K562 (cell line): ENCODE results near the gene ZNF768. TPM values are rescaled to one million over a fixed set of nuclear protein-coding genes. Genes with fewer than 3 reads are reported as not detected.

Experiments used
- ATF3 ChIP-seq, 2 experiments: fragments of 450-650 bp in 1 of 2; sonication (generic) in 1 of 2; formaldehyde crosslinking in 1 of 2; IDR thresholded peaks in 1 of 2; conservative IDR thresholded peaks in 1 of 2; 2 replicates each; pipeline versions ENCODE4 v1.6.1 to v1.8.1; 2016 to 2023; ENCODE audit warnings: mild to moderate bottlenecking in 2 of 2, moderate library complexity in 2 of 2, inconsistent platforms in 1 of 2, missing genetic modification reagents in 1 of 2
- C11orf30 ChIP-seq: fragments of 450-650 bp; IDR thresholded peaks from 2 replicates; pipeline ENCODE4 v1.6.1; 2016; ENCODE audit warnings: low read depth, mild to moderate bottlenecking
- CCNT2 ChIP-seq: IDR thresholded peaks from 2 replicates; pipeline ENCODE4 v1.6.1; 2011; ENCODE audit warnings: borderline replicate concordance, low read depth, mild to moderate bottlenecking, moderate library complexity, mixed read lengths, low read length; ENCODE audit not compliant: insufficient read length; ENCODE audit errors: extremely low read depth
- EP400 ChIP-seq: fragments of 450-650 bp; IDR thresholded peaks from 2 replicates; pipeline ENCODE4 v1.6.1; 2017; ENCODE audit warnings: antibody characterized with exemption, mild to moderate bottlenecking, moderate library complexity
- ETV5 ChIP-seq: sonication (generic); formaldehyde crosslinking; IDR thresholded peaks from 2 replicates; pipeline ENCODE4 v1.4.0; 2020; ENCODE audit warnings: low read depth, mild to moderate bottlenecking, missing genetic modification reagents
- MBD2 ChIP-seq: sonication (generic); IDR thresholded peaks from 2 replicates; pipeline ENCODE4 v1.6.1; 2016; ENCODE audit warnings: low read depth, borderline replicate concordance
- MEIS2 ChIP-seq: fragments of 450-650 bp; IDR thresholded peaks from 2 replicates; pipeline ENCODE4 v1.6.1; 2014; ENCODE audit warnings: mild to moderate bottlenecking; ENCODE audit not compliant: partially characterized antibody
- U2AF1 ChIP-seq: fragments of 200-400 bp; formaldehyde crosslinking; optimal IDR thresholded peaks from 2 replicates; pipeline ENCODE3; 2017; ENCODE audit warnings: mild to moderate bottlenecking, low read depth, low read length, moderate library complexity
- polyA plus RNA-seq, 8 experiments: library from polyadenylated mRNA; depleted of rRNA in 4 of 8; stranded (reverse) in 5 of 8; unstranded in 3 of 8; fragments of >200 nt; fragmentation: Nextera tagmentation in 2 of 8; fragmentation: Illumina TruSeq in 1 of 8; extraction: Ambion mirVana in 2 of 8; extraction: Trizol in 1 of 8; gene quantifications; 2 replicates each; pipeline versions ENCODE4 v1.2.1 to v1.2.3, GENCODE V29; 2011 to 2014; ENCODE audit warnings: inconsistent platforms in 1 of 8, missing spikeins in 1 of 8
- total RNA-seq, 7 experiments: library from RNA; depleted of rRNA in 6 of 7; stranded (reverse); fragments of >200 nt in 6 of 7; fragmentation: Illumina TruSeq in 2 of 7; extraction: Trizol in 2 of 7; gene quantifications; 2 replicates each; pipeline versions ENCODE4 v1.2.1 to v1.2.3, GENCODE V29; 2011 to 2021; ENCODE audit warnings: low replicate concordance in 1 of 7
- TF ChIP-seq, protein P1 (sequence below), 2 experiments: fragments of 450-650 bp; IDR thresholded peaks; 2 replicates each; pipeline ENCODE4 v1.6.1; 2018; ENCODE audit warnings: mild to moderate bottlenecking in 2 of 2, low read depth in 1 of 2; ENCODE audit not compliant: partially characterized antibody in 2 of 2
- TF ChIP-seq, protein P2 (sequence below), 2 experiments: fragments of 450-650 bp; IDR thresholded peaks; 2 replicates each; pipeline ENCODE4 v1.6.1; 2016
- TF ChIP-seq, protein P3 (sequence below), 2 experiments: fragments of 450-650 bp; IDR thresholded peaks; 2 replicates each; pipeline ENCODE4 v1.6.1; 2016; ENCODE audit warnings: mild to moderate bottlenecking in 2 of 2, borderline replicate concordance in 1 of 2, low read depth in 1 of 2, moderate library complexity in 1 of 2

The ZNF768 gene
- total and polyA plus RNA-seq, 9 of the 15 experiments (the other 6 are each of a cell fraction or from before 2014, with no cell fraction given) = 0.13 to 50.7 (median 26.9) TPM

GRCh38 chr16:30491744-30492308 is 34.5 kb downstream of the ZNF768 start (continued):
- TF ChIP-seq, protein P1, sequence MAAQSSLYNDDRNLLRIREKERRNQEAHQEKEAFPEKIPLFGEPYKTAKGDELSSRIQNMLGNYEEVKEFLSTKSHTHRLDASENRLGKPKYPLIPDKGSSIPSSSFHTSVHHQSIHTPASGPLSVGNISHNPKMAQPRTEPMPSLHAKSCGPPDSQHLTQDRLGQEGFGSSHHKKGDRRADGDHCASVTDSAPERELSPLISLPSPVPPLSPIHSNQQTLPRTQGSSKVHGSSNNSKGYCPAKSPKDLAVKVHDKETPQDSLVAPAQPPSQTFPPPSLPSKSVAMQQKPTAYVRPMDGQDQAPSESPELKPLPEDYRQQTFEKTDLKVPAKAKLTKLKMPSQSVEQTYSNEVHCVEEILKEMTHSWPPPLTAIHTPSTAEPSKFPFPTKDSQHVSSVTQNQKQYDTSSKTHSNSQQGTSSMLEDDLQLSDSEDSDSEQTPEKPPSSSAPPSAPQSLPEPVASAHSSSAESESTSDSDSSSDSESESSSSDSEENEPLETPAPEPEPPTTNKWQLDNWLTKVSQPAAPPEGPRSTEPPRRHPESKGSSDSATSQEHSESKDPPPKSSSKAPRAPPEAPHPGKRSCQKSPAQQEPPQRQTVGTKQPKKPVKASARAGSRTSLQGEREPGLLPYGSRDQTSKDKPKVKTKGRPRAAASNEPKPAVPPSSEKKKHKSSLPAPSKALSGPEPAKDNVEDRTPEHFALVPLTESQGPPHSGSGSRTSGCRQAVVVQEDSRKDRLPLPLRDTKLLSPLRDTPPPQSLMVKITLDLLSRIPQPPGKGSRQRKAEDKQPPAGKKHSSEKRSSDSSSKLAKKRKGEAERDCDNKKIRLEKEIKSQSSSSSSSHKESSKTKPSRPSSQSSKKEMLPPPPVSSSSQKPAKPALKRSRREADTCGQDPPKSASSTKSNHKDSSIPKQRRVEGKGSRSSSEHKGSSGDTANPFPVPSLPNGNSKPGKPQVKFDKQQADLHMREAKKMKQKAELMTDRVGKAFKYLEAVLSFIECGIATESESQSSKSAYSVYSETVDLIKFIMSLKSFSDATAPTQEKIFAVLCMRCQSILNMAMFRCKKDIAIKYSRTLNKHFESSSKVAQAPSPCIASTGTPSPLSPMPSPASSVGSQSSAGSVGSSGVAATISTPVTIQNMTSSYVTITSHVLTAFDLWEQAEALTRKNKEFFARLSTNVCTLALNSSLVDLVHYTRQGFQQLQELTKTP (IDR thresholded peaks at IDR 0.05; ENCODE audit: low read depth in 1 of 2, partially characterized antibody in 2 of 2) = peak; percentile 48 to 74
- TF ChIP-seq, protein P2, sequence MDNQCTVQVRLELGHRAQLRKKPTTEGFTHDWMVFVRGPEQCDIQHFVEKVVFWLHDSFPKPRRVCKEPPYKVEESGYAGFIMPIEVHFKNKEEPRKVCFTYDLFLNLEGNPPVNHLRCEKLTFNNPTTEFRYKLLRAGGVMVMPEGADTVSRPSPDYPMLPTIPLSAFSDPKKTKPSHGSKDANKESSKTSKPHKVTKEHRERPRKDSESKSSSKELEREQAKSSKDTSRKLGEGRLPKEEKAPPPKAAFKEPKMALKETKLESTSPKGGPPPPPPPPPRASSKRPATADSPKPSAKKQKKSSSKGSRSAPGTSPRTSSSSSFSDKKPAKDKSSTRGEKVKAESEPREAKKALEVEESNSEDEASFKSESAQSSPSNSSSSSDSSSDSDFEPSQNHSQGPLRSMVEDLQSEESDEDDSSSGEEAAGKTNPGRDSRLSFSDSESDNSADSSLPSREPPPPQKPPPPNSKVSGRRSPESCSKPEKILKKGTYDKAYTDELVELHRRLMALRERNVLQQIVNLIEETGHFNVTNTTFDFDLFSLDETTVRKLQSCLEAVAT (IDR thresholded peaks at IDR 0.05) = peak in 1 of 2 experiments; percentile 12; a peak in 1 of 4 replicates
- TF ChIP-seq, protein P3, sequence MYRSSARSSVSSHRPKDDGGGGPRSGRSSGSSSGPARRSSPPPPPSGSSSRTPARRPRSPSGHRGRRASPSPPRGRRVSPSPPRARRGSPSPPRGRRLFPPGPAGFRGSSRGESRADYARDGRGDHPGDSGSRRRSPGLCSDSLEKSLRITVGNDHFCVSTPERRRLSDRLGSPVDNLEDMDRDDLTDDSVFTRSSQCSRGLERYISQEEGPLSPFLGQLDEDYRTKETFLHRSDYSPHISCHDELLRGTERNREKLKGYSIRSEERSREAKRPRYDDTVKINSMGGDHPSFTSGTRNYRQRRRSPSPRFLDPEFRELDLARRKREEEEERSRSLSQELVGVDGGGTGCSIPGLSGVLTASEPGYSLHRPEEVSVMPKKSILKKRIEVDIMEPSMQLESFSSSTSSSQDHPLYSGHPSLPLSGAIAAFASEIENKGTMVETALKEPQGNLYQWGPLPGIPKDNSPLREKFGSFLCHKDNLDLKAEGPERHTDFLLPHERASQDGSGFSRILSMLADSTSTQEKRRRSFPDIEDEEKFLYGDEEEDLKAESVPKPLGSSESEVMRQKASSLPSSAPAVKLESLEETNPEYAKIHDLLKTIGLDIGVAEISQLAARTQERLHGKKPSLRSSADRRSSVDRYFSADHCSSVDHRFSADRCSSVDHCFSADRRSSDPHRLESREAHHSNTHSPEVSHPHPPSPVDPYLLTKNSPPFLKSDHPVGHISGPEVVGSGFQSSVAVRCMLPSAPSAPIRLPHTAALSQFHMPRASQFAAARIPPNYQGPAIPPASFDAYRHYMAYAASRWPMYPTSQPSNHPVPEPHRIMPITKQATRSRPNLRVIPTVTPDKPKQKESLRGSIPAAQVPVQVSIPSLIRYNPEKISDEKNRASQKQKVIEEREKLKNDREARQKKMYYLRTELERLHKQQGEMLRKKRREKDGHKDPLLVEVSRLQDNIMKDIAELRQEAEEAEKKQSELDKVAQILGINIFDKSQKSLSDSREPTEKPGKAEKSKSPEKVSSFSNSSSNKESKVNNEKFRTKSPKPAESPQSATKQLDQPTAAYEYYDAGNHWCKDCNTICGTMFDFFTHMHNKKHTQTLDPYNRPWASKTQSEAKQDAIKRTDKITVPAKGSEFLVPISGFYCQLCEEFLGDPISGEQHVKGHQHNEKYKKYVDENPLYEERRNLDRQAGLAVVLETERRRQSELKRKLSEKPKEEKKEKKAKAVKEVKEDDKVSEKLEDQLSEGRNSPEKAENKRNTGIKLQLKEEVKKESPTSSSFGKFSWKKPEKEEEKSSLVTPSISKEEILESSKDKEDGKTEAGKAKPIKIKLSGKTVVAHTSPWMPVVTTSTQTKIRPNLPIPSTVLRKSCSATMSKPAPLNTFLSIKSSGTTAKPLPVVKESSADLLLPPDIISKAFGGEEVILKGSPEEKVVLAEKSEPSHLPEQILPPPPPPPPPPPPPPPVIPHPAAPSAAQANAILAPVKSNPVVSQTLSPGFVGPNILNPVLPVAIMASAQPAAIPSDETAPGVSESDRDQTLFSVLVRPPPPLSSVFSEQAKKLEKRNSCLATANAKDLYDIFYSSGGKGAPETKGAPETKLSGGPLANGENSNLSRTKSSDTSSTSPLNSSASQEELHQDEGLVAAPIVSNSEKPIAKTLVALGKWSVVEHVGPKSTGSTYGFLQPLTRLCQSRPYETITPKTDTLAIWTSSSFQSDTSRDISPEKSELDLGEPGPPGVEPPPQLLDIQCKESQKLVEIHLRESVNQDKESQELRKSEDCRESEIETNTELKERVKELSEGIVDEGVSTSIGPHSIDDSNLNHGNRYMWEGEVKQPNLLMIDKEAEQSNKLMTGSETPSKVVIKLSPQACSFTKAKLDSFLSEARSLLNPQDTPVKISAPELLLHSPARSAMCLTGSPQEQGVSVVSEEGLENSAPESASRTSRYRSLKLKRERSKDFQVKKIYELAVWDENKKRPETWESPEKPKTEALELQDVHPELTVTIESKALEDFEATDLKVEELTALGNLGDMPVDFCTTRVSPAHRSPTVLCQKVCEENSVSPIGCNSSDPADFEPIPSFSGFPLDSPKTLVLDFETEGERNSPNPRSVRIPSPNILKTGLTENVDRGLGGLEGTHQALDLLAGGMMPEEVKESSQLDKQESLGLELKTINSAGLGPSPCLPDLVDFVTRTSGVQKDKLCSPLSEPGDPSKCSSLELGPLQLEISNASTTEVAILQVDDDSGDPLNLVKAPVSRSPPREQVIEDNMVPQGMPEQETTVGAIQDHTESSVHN (IDR thresholded peaks at IDR 0.05; ENCODE audit: borderline replicate concordance in 1 of 2, low read depth in 1 of 2) = peak in 1 of 2 experiments; percentile 56; a peak in 1 of 4 replicates
- TF ChIP-seq ETV5 (CRISPR knock-in tag) = peak; percentile 40; the same call in 1 of the 2 replicates
- TF ChIP-seq U2AF1 = no peak
- 0 out of 2 replicates have a peak, but pooled peaks have one; percentile 17 for TF ChIP-seq MBD2
- TF ChIP-seq MEIS2 = peak; percentile 78
- peak; percentile 91 for TF ChIP-seq ATF3 (IDR thresholded peaks at IDR 0.05)
- peak; percentile 80 for TF ChIP-seq ATF3 (CRISPR knock-in tag; conservative IDR thresholded peaks at IDR 0.05)
- TF ChIP-seq CCNT2 = peak; percentile 23
- no peak for TF ChIP-seq C11orf30
- TF ChIP-seq EP400 = peak; percentile 73
